Measurements from ENCODE around the gene ABCA1. TPM values are rescaled to one million over a fixed set of nuclear protein-coding genes. Genes with fewer than 3 reads are reported as not detected.

Gene ABCA1
- total RNA-seq, 3 donors from 2014 or later (not counting 1 experiment from before 2014, with no cell fraction given) = 1.9 to 10.8 (median 4.8) TPM

GRCh38 chr9:104896131-104896530 is 31.8 kb downstream of the ABCA1 start:
- intact Hi-C loops (cut with micrococcal nuclease) = no loop called here

GRCh38 chr9:104895572-104895971 is 32.4 kb downstream of the ABCA1 start:
- Histone ChIP-seq H3K36me3 (ENCODE audit: control insufficient read depth, insufficient read depth, low read length) (no peaks in the 10 kb centered on the region), H3K9me3 (ENCODE audit: control insufficient read depth, insufficient read depth, low read length) (no peaks in the 10 kb centered on the region)
- 92% methylated on average over 6 of the region's 6 CpGs for WGBS (ENCODE audit: insufficient coverage)

More at GRCh38 chr9:104896131-104896530, 31.8 kb downstream of the ABCA1 start:
- ATAC-seq = no peak
- H3K27ac Mint-ChIP-seq = no peak overlapping the region
- H3K4me3 ChIP-seq (ENCODE audit: low read length) = no peak overlapping the region
- H3K27me3 Mint-ChIP-seq (ENCODE audit: low read depth in 2 of 2) = no peaks in the 10 kb centered on the region
- no peak for TF ChIP-seq CTCF (IDR thresholded peaks at IDR 0.05)
- H3K36me3 ChIP-seq (ENCODE audit: control insufficient read depth, insufficient read depth, low read length) = no peaks in the 10 kb centered on the region
- H3K4me3 Mint-ChIP-seq = no peak overlapping the region
- no peaks in the 10 kb centered on the region for H3K4me1 ChIP-seq (ENCODE audit: control insufficient read depth, insufficient read depth, low read length)
- no peaks in the 10 kb centered on the region for H3K9me3 ChIP-seq (ENCODE audit: control insufficient read depth, insufficient read depth, low read length)
- H3K4me1 Mint-ChIP-seq = peaks cover 0 to 5% of the 10 kb centered on the region in 2 donors
- whole genome bisulfite sequencing (ENCODE audit: insufficient coverage) = no CpG with 5 or more reads among the region's 1 CpG
- H3K36me3 Mint-ChIP-seq = no peaks in the 10 kb centered on the region
- no peaks in the 10 kb centered on the region for H3K9me3 Mint-ChIP-seq
- H3K27me3 ChIP-seq (ENCODE audit: control insufficient read depth, insufficient read depth, low read length) = no peaks in the 10 kb centered on the region
- DNase-seq = no peak
- H3K27ac ChIP-seq (ENCODE audit: low read length) = no peak overlapping the region

GRCh38 chr9:104892701-104893100 is 35.3 kb downstream of the ABCA1 start:
- H3K27ac ChIP-seq (ENCODE audit: low read length) = no peak overlapping the region
- Mint-ChIP-seq H3K27me3 (ENCODE audit: low read depth in 2 of 2) (no peaks in the 10 kb centered on the region), H3K9me3 (no peaks in the 10 kb centered on the region), H3K27ac (no peak overlapping the region), H3K4me1 (no peaks in the 10 kb centered on the region), H3K36me3 (no peaks in the 10 kb centered on the region), H3K4me3 (no peak overlapping the region)
- DNase-seq = no peak
- WGBS (ENCODE audit: insufficient coverage) = 100% methylated on average over 1 of the region's 1 CpG
- H3K9me3 ChIP-seq (ENCODE audit: control insufficient read depth, insufficient read depth, low read length) = no peaks in the 10 kb centered on the region
- no peaks in the 10 kb centered on the region for H3K4me1 ChIP-seq (ENCODE audit: control insufficient read depth, insufficient read depth, low read length)
- intact Hi-C loops (cut with micrococcal nuclease) = no loop called here
- ATAC-seq = no peak
- no peak overlapping the region for H3K4me3 ChIP-seq (ENCODE audit: low read length)
- TF ChIP-seq CTCF (IDR thresholded peaks at IDR 0.05) = no peak
- no peaks in the 10 kb centered on the region for H3K36me3 ChIP-seq (ENCODE audit: control insufficient read depth, insufficient read depth, low read length)
- H3K27me3 ChIP-seq (ENCODE audit: control insufficient read depth, insufficient read depth, low read length) = no peaks in the 10 kb centered on the region

More at GRCh38 chr9:104895572-104895971, 32.4 kb downstream of the ABCA1 start:
- Mint-ChIP-seq H3K9me3 (no peaks in the 10 kb centered on the region), H3K4me3 (no peak overlapping the region), H3K27me3 (ENCODE audit: low read depth in 2 of 2) (no peaks in the 10 kb centered on the region), H3K4me1 (peaks cover 0 to 3% of the 10 kb centered on the region in 2 donors), H3K27ac (no peak overlapping the region), H3K36me3 (no peaks in the 10 kb centered on the region)
- Histone ChIP-seq H3K4me3 (ENCODE audit: low read length) (no peak overlapping the region), H3K4me1 (ENCODE audit: control insufficient read depth, insufficient read depth, low read length) (no peaks in the 10 kb centered on the region), H3K27ac (ENCODE audit: low read length) (no peak overlapping the region), H3K27me3 (ENCODE audit: control insufficient read depth, insufficient read depth, low read length) (no peaks in the 10 kb centered on the region)
- intact Hi-C loops (cut with micrococcal nuclease) = no loop called here
- ATAC-seq (no peak), DNase-seq (no peak)
- TF ChIP-seq CTCF (IDR thresholded peaks at IDR 0.05) = no peak

GRCh38 chr9:104890433-104890770 is 37.6 kb downstream of the ABCA1 start:
- H3K27me3 ChIP-seq (ENCODE audit: control insufficient read depth, insufficient read depth, low read length) = no peaks in the 10 kb centered on the region
- 96% methylated on average over 8 of the region's 9 CpGs for WGBS (ENCODE audit: insufficient coverage)
- H3K4me3 Mint-ChIP-seq = no peak overlapping the region

More at GRCh38 chr9:104890433-104890770, 37.6 kb downstream of the ABCA1 start:
- H3K9me3 Mint-ChIP-seq = no peaks in the 10 kb centered on the region
- intact Hi-C loops (cut with micrococcal nuclease) = no loop called here
- Histone ChIP-seq H3K4me3 (ENCODE audit: low read length) (no peak overlapping the region), H3K4me1 (ENCODE audit: control insufficient read depth, insufficient read depth, low read length) (no peaks in the 10 kb centered on the region), H3K27ac (ENCODE audit: low read length) (no peak overlapping the region), H3K9me3 (ENCODE audit: control insufficient read depth, insufficient read depth, low read length) (no peaks in the 10 kb centered on the region), H3K36me3 (ENCODE audit: control insufficient read depth, insufficient read depth, low read length) (no peaks in the 10 kb centered on the region)
- no peak for TF ChIP-seq CTCF (IDR thresholded peaks at IDR 0.05)
- no peak overlapping the region for H3K27ac Mint-ChIP-seq
- no peaks in the 10 kb centered on the region for H3K36me3 Mint-ChIP-seq
- no peak for ATAC-seq
- no peaks in the 10 kb centered on the region for H3K27me3 Mint-ChIP-seq (ENCODE audit: low read depth in 2 of 2)
- no peaks in the 10 kb centered on the region for H3K4me1 Mint-ChIP-seq
- DNase-seq = no peak

Data from natural killer cell (primary cell).